GM23248 (cell line): ENCODE measurements around the gene PCDHGA8. TPM values are rescaled to one million over a fixed set of nuclear protein-coding genes. Genes with fewer than 3 reads are reported as not detected.
"Not testable (repeated sequence)": the region's sequence is repeated elsewhere in the genome, so short reads cannot be mapped to it uniquely, and the experiment has no call there.

ENCODE experiments used
- DNase-seq: peaks from one replicate; pipeline ENCODE4 v3.0.0-alpha.2; 2015
- H2AFZ ChIP-seq: fragments of 200-600 bp; sonication (generic); 2 replicates; pipeline ENCODE4 v1.6.1; 2016; ENCODE audit warnings: antibody characterized with exemption
- H3F3A ChIP-seq: fragments of 200-600 bp; sonication (generic); 2 replicates; pipeline ENCODE4 v1.6.1; 2016; ENCODE audit warnings: mild to moderate bottlenecking, antibody characterized with exemption, mixed run types; ENCODE audit not compliant: insufficient read depth
- H3K27ac ChIP-seq: fragments of 200-600 bp; sonication (generic); 2 replicates; pipeline ENCODE4 v1.5.1; 2016; ENCODE audit warnings: mild to moderate bottlenecking
- H3K27me3 ChIP-seq: fragments of 200-600 bp; sonication (generic); replicated peaks from 2 replicates; pipeline ENCODE4 v1.6.1; 2016; ENCODE audit warnings: mild to moderate bottlenecking; ENCODE audit not compliant: insufficient read depth
- H3K36me3 ChIP-seq: fragments of 200-600 bp; sonication (generic); 2 replicates; pipeline ENCODE4 v1.6.1; 2016; ENCODE audit warnings: low read depth, mild to moderate bottlenecking
- H3K4me1 ChIP-seq: fragments of 200-600 bp; sonication (generic); 2 replicates; pipeline ENCODE4 v1.6.1; 2016; ENCODE audit warnings: mild to moderate bottlenecking; ENCODE audit not compliant: insufficient read depth
- H3K4me2 ChIP-seq: fragments of 200-600 bp; sonication (generic); one replicate; pipeline ENCODE4 v1.6.1; 2016; ENCODE audit warnings: mild to moderate bottlenecking; ENCODE audit not compliant: unreplicated experiment
- H3K4me3 ChIP-seq: fragments of 200-600 bp; sonication (generic); 2 replicates; pipeline ENCODE4 v1.5.1; 2016; ENCODE audit warnings: mild to moderate bottlenecking
- H3K79me2 ChIP-seq: fragments of 200-600 bp; sonication (generic); 2 replicates; pipeline ENCODE4 v1.6.1; 2016; ENCODE audit warnings: mild to moderate bottlenecking; ENCODE audit not compliant: insufficient read depth
- H3K9ac ChIP-seq: fragments of 200-600 bp; sonication (generic); 2 replicates; pipeline ENCODE4 v1.6.1; 2016; ENCODE audit warnings: mild to moderate bottlenecking
- H3K9me2 ChIP-seq: fragments of 200-600 bp; sonication (generic); 2 replicates; pipeline ENCODE4 v1.6.1; 2016; ENCODE audit warnings: mixed run types, mild to moderate bottlenecking, moderate library complexity; ENCODE audit not compliant: insufficient read depth
- H3K9me3 ChIP-seq: fragments of 200-600 bp; sonication (generic); one replicate; pipeline ENCODE4 v1.6.1; 2017; ENCODE audit warnings: low read depth
- H4K20me1 ChIP-seq: fragments of 200-600 bp; sonication (generic); 2 replicates; pipeline ENCODE4 v1.6.0; 2016; ENCODE audit not compliant: insufficient read depth
- EZH2 ChIP-seq: fragments of 200-600 bp; sonication (generic); IDR thresholded peaks from 2 replicates; pipeline ENCODE4 v1.6.1; 2018; ENCODE audit warnings: antibody characterized with exemption, mild to moderate bottlenecking; ENCODE audit not compliant: insufficient read depth, poor library complexity, severe bottlenecking
- EZH2phosphoT487 ChIP-seq: fragments of 200-600 bp; sonication (generic); IDR thresholded peaks from 2 replicates; pipeline ENCODE4 v1.6.1; 2018; ENCODE audit warnings: antibody characterized with exemption, moderate library complexity, mild to moderate bottlenecking, low read depth; ENCODE audit not compliant: insufficient read depth
- WGBS, 2 experiments: methylation state at CpG; one replicate each; pipeline ENCODE4 v1.1.6; 2015 to 2017; ENCODE audit warnings: low lambda C conversion rate in 2 of 2, low coverage in 1 of 2; ENCODE audit errors: missing lambda C conversion rate in 2 of 2; 5-methylcytosine and 5-hydroxymethylcytosine counted together
- in situ Hi-C: fragments of 300-500 bp; cut with MboI; formaldehyde crosslinking; loops from 2 replicates; pipeline ENCODE4 v1.15.0; 2020
- polyA plus RNA-seq: library from polyadenylated mRNA; unstranded; fragments of >200 nt; fragmentation: Nextera tagmentation; extraction: Ambion mirVana; gene quantifications from 2 replicates; pipeline ENCODE4 v1.2.1, GENCODE V29; 2016
- total RNA-seq: library from RNA; depleted of rRNA; stranded (reverse); fragments of >200 nt; shearing (Covaris generic); gene quantifications from 2 replicates; pipeline ENCODE4 v1.2.3, GENCODE V29; 2014

Gene PCDHGA8
- total and polyA plus RNA-seq, 2 experiments from 2014 or later = 0.69 to 0.86 TPM

GRCh38 chr5:141398608-141399007, 6.2 kb downstream of the PCDHGA8 start:
- H3K36me3 ChIP-seq = no peaks in the 10 kb centered on the region
- WGBS, 2 experiments = 32 to 34% methylated on average over 15 of the region's 15 CpGs
- DNase-seq = no peak
- H2AFZ ChIP-seq = no peak overlapping the region
- H3K9ac ChIP-seq = no peak overlapping the region
- H3K4me2 ChIP-seq = no peak overlapping the region
- H3K27ac ChIP-seq = no peak overlapping the region
- in situ Hi-C loops = no loop called here
- peaks cover 8% of the 10 kb centered on the region; the same call in 1 of the 2 replicates for H3F3A ChIP-seq
- H3K9me2 ChIP-seq = no peaks in the 10 kb centered on the region
- H3K9me3 ChIP-seq = no peaks in the 10 kb centered on the region
- H3K4me1 ChIP-seq = no peaks in the 10 kb centered on the region
- H3K79me2 ChIP-seq = 0 out of 2 replicates have a peak, but pooled peaks cover 4% of the 10 kb centered on the region
- H3K4me3 ChIP-seq = no peak overlapping the region
- H4K20me1 ChIP-seq = no peaks in the 10 kb centered on the region
- no peaks in the 10 kb centered on the region for H3K27me3 ChIP-seq
- TF ChIP-seq EZH2 (no peak), EZH2phosphoT487 (no peak)

- Histone ChIP-seq H3K27me3 (no peaks in the 10 kb centered on the region), H3K4me2 (peak overlapping the region; percentile 46), H3K4me3 (peak overlapping the region; percentile 58), H3K4me1 (no peaks in the 10 kb centered on the region), H4K20me1 (no peaks in the 10 kb centered on the region), H3K36me3 (no peaks in the 10 kb centered on the region), H3K27ac (no peak overlapping the region), H3K9ac (no peak overlapping the region), H3K79me2 (0 out of 2 replicates have a peak, but pooled peaks cover 4% of the 10 kb centered on the region), H3K9me2 (no peaks in the 10 kb centered on the region), H2AFZ (no peak overlapping the region), H3K9me3 (no peaks in the 10 kb centered on the region), H3F3A (peaks cover 8% of the 10 kb centered on the region; the same call in 1 of the 2 replicates)
- 38 to 39% methylated on average over 41 to 61 of the region's 61 CpGs for WGBS, 2 experiments
- TF ChIP-seq EZH2phosphoT487 (no peak), EZH2 (no peak)
- in situ Hi-C loops = no loop called here
- no peak for DNase-seq
Observed at GRCh38 chr5:141399555-141400258, 7.3 kb downstream of the PCDHGA8 start.

GRCh38 chr5:141402553-141403243, 10.3 kb downstream of the PCDHGA8 start, which contains the start of gene PCDHGA9:
PCDHGA9 (plus strand) TSS chr5:141402778; CDS start chr5:141402953, 175 bp downstream.
- Histone ChIP-seq H3K4me2 (peak within 1 kb of the TSS; percentile 54), H3K27me3 (no peaks in the 10 kb centered on the region), H3K9me3 (no peaks in the 10 kb centered on the region), H3K4me1 (no peaks in the 10 kb centered on the region; the same call in 1 of the 2 replicates), H4K20me1 (no peaks in the 10 kb centered on the region), H3K9ac (peak within 1 kb of the TSS; percentile 38), H3K27ac (no peak within 1 kb of the TSS), H2AFZ (peak within 1 kb of the TSS; percentile 65), H3K79me2 (0 out of 2 replicates have a peak, but pooled peaks cover 4% of the 10 kb centered on the region), H3K9me2 (no peaks in the 10 kb centered on the region), H3K4me3 (peak within 1 kb of the TSS; percentile 68), H3F3A (peaks cover 8% of the 10 kb centered on the region; the same call in 1 of the 2 replicates), H3K36me3 (no peaks in the 10 kb centered on the region)
- TF ChIP-seq EZH2phosphoT487 (no peak), EZH2 (no peak)
- WGBS, 2 experiments = 20% methylated on average over 27 of the region's 27 CpGs
- in situ Hi-C loops = no loop called here
- DNase-seq = peak; percentile 73

GRCh38 chr5:141403387-141403786, 11.0 kb downstream of the PCDHGA8 start:
- H4K20me1 ChIP-seq = no peaks in the 10 kb centered on the region
- H3K79me2 ChIP-seq = 0 out of 2 replicates have a peak, but pooled peaks cover 4% of the 10 kb centered on the region
- no peaks in the 10 kb centered on the region; the same call in 1 of the 2 replicates for H3K4me1 ChIP-seq
- H3K4me2 ChIP-seq = no peak overlapping the region
- no peak overlapping the region for H3K9ac ChIP-seq
- H3F3A ChIP-seq = peaks cover 8% of the 10 kb centered on the region; the same call in 1 of the 2 replicates
- TF ChIP-seq EZH2 (no peak), EZH2phosphoT487 (no peak)
- no peaks in the 10 kb centered on the region for H3K9me3 ChIP-seq
- peak overlapping the region; percentile 68 for H3K4me3 ChIP-seq
- no peaks in the 10 kb centered on the region for H3K27me3 ChIP-seq
- DNase-seq = no peak
- in situ Hi-C loops = no loop called here
- WGBS, 2 experiments = 34 to 36% methylated on average over 22 of the region's 22 CpGs
- peak overlapping the region; percentile 65; the same call in 1 of the 2 replicates for H2AFZ ChIP-seq
- H3K27ac ChIP-seq = no peak overlapping the region
- H3K9me2 ChIP-seq = no peaks in the 10 kb centered on the region
- H3K36me3 ChIP-seq = no peaks in the 10 kb centered on the region

- H3K9me2 ChIP-seq, H4K20me1 ChIP-seq, in situ Hi-C loops, H3K27me3 ChIP-seq, H3K9me3 ChIP-seq, H3K36me3 ChIP-seq, H3K4me1 ChIP-seq, H3F3A ChIP-seq, H3K79me2 ChIP-seq: not testable (repeated sequence)
- 10 to 12% methylated on average over 41 to 47 of the region's 51 CpGs for WGBS, 2 experiments
- peak; percentile 86 for DNase-seq
- Histone ChIP-seq H2AFZ (peak within 1 kb of the TSS; percentile 74), H3K4me2 (peak within 1 kb of the TSS; percentile 67), H3K9ac (peak within 1 kb of the TSS; percentile 56; the same call in 1 of the 2 replicates), H3K4me3 (peak within 1 kb of the TSS; percentile 68), H3K27ac (0 out of 2 replicates have a peak within 1 kb of the TSS, but pooled peaks have one; percentile 13)
Observed at GRCh38 chr5:141407790-141408505, 15.5 kb downstream of the PCDHGA8 start, which contains the start of gene PCDHGB6. PCDHGB6 (plus strand) TSS chr5:141408021; CDS start chr5:141408203, 182 bp downstream.
